Daoy (cell line): Measurements from ENCODE around the gene VIL1. TPM values are rescaled to one million over a fixed set of nuclear protein-coding genes. Genes with fewer than 3 reads are reported as not detected.

Experiments
- DNase-seq: peaks from one replicate; pipeline ENCODE4 v3.0.0-alpha.2; 2015; ENCODE audit warnings: low read depth
- total RNA-seq: library from RNA; depleted of rRNA; stranded (reverse); fragments of >200 nt; shearing (Covaris generic); gene quantifications from 2 replicates; pipeline ENCODE4 v1.2.3, GENCODE V29; 2014; rRNA removed

VIL1 gene
- total RNA-seq, 1 experiment from 2014 or later = 0.06 TPM

- no peak for DNase-seq
Measured at GRCh38 chr2:218501665-218502064, 82.7 kb downstream of the VIL1 start.

Other genes starting within 250 kb of the VIL1 start
- 293 and 345 TPM in 2 replicates for gene ARPC2, start 201.9 kb upstream of the VIL1 start, total RNA-seq
- gene GPBAR1, start 158.1 kb upstream of the VIL1 start, total RNA-seq = not detected in 2 replicates
- 237 and 278 TPM in 2 replicates for gene AAMP, start 149.0 kb upstream of the VIL1 start, total RNA-seq
- 25.0 and 36.4 TPM in 2 replicates for gene PNKD, start 148.6 kb upstream of the VIL1 start, total RNA-seq
- gene TMBIM1, start 126.6 kb upstream of the VIL1 start, total RNA-seq = 39.1 and 44.4 TPM in 2 replicates
- gene CATIP, start 62.3 kb upstream of the VIL1 start, total RNA-seq = not detected in 2 replicates
- not detected in 2 replicates for gene SLC11A1, start 36.9 kb upstream of the VIL1 start, total RNA-seq
- 27.4 and 36.3 TPM in 2 replicates for gene CTDSP1, start 19.3 kb upstream of the VIL1 start, total RNA-seq
- 11.4 and 16.1 TPM in 2 replicates for gene USP37, start 149.2 kb downstream of the VIL1 start, total RNA-seq
- gene CNOT9, start 149.7 kb downstream of the VIL1 start, total RNA-seq = 94.2 and 118 TPM in 2 replicates
- 0.06 TPM in 1 of 2 replicates, not detected in the other for gene PLCD4, start 188.8 kb downstream of the VIL1 start, total RNA-seq
- gene ZNF142, start 240.5 kb downstream of the VIL1 start, total RNA-seq = 7.3 and 7.6 TPM in 2 replicates
- gene BCS1L, start 240.6 kb downstream of the VIL1 start, total RNA-seq = 53.3 and 59.9 TPM in 2 replicates